Heart left ventricle (tissue), 16 donors: Measurements from ENCODE around the gene CC2D1B. TPM values are rescaled to one million over a fixed set of nuclear protein-coding genes. Genes with fewer than 3 reads are reported as not detected.

Experiments
- ATAC-seq, 4 donors: fragments of 200-7000 bp; cut with Tn5 transposase; one replicate each; pipeline ENCODE4 v1.9.1; 2020 to 2022; ENCODE audit warnings: moderate library complexity in 4 of 4, mild to moderate bottlenecking in 3 of 4, moderate number of reproducible peaks in 1 of 4
- DNase-seq, 5 donors: peaks; one replicate each; pipeline ENCODE4 v3.0.0-alpha.2; 2020
- H3K27ac ChIP-seq, 12 donors: fragments of 200-600 bp; sonication (generic) in 4 of 12; one replicate each; pipeline versions ENCODE4 v1.5.0 to v1.8.0; 2016 to 2022; ENCODE audit warnings: mild to moderate bottlenecking in 2 of 12
- H3K27me3 ChIP-seq, 9 donors: fragments of 200-600 bp; sonication (generic) in 2 of 9; one replicate each; pipeline versions ENCODE4 v1.5.1 to v1.8.0; 2016 to 2022; ENCODE audit warnings: mild to moderate bottlenecking in 3 of 9
- H3K36me3 ChIP-seq, 9 donors: fragments of 200-600 bp; sonication (generic) in 2 of 9; one replicate each; pipeline versions ENCODE4 v1.5.0 to v1.8.0; 2018 to 2022; ENCODE audit warnings: mild to moderate bottlenecking in 2 of 9
- H3K4me1 ChIP-seq, 12 donors: fragments of 200-600 bp; sonication (generic) in 4 of 12; one replicate each; pipeline versions ENCODE4 v1.5.0 to v1.8.0; 2016 to 2022; ENCODE audit warnings: mild to moderate bottlenecking in 3 of 12
- H3K4me3 ChIP-seq, 12 donors: fragments of 200-600 bp; sonication (generic) in 4 of 12; one replicate each; pipeline versions ENCODE4 v1.5.0 to v1.8.0; 2017 to 2022; ENCODE audit warnings: mild to moderate bottlenecking in 9 of 12, moderate library complexity in 4 of 12
- H3K9me3 ChIP-seq, 12 donors: fragments of 200-600 bp; sonication (generic) in 4 of 12; one replicate each; pipeline versions ENCODE4 v1.5.0 to v1.8.0; 2016 to 2022; ENCODE audit warnings: mild to moderate bottlenecking in 1 of 12
- POLR2A ChIP-seq, 2 donors: fragments of 450-650 bp; IDR thresholded peaks; one replicate each; pipeline ENCODE4 v1.6.1; 2017; ENCODE audit warnings: antibody characterized with exemption in 2 of 2, mild to moderate bottlenecking in 2 of 2, moderate library complexity in 2 of 2
- WGBS, 4 donors: extraction: QIAGEN DNeasy Blood & Tissue Kit in 2 of 4; methylation state at CpG; one replicate each; pipeline versions ENCODE4 v1.1.5 to v1.1.7; 2013 to 2018; 5-methylcytosine and 5-hydroxymethylcytosine counted together
- intact Hi-C, 10 donors: fragments of 100-400 bp; cut with DNase I; formaldehyde crosslinking; loops; one replicate each; pipeline versions ENCODE4 v1.11.1 to v1.14.2; 2022
- polyA plus RNA-seq, 2 donors: library from polyadenylated mRNA; stranded (reverse); fragments of 200-250 nt; gene quantifications; one replicate each; pipeline ENCODE4 v1.2.3, GENCODE V29; 2013
- total RNA-seq, 9 donors: library from RNA; depleted of rRNA in 2 of 9; stranded (reverse); fragments of >200 nt in 2 of 9; fragmentation: NEBNext Ultra II Directional in 3 of 9; extraction: Animal tissue kit (Norgen Biotek cat#: 25700) in 3 of 9; gene quantifications; one replicate each; pipeline versions ENCODE4 v1.1.0 to v1.2.4, GENCODE V29; 2016 to 2023
- TF ChIP-seq, protein P1 (sequence below), 12 donors: fragments of 200-600 bp; sonication (generic) in 4 of 12; IDR thresholded peaks; one replicate each; pipeline versions ENCODE4 v1.5.0 to v1.8.0; 2018 to 2022; ENCODE audit warnings: antibody characterized with exemption in 12 of 12, mild to moderate bottlenecking in 5 of 12
- donor health status: ischemic (EF 13 %, LVEDD 7.1; RV severe dilation, severe dysfunction).
- donor health status: healthy with polysubstance abuse.
- donor health status: DM: no; HTN: yes; CAD: no.
- donor health status: DM: no; HTN: no; CAD: no.
- donor health status: ischemic (EF 25% LVEDD 6.9; RV normal size, moderate dysfunction).
- donor health status: ischemic (EF 25% LVEDD 5.7; RV mildly dilated, moderate dysfunction).
- donor health status: healthy.
- donor health status: DM: yes; HTN: yes; CAD: no.
- donor health status: ischemic (EF 35%, LVEDD 5.7; RV mildly dilated, moderate dysfunction).
- donor health status: nonischemic (EF 11% LVEDD 7.7; RV severe dilation, severe dysfunction).
- donor health status: DM: yes; HTN: yes; CAD: no.
- donor health status: PGD.
- donor health status: ischemic (EF 29% LVEDD 5.4; RV normal size, mild dysfunction).
- donor health status: nonischemic (EF 23%, LVEDD 6.1; RV moderate dilation, normal function).

Gene CC2D1B
- total and polyA plus RNA-seq, 11 donors = 12.3 to 25.9 (median 16.7) TPM

DNA sequence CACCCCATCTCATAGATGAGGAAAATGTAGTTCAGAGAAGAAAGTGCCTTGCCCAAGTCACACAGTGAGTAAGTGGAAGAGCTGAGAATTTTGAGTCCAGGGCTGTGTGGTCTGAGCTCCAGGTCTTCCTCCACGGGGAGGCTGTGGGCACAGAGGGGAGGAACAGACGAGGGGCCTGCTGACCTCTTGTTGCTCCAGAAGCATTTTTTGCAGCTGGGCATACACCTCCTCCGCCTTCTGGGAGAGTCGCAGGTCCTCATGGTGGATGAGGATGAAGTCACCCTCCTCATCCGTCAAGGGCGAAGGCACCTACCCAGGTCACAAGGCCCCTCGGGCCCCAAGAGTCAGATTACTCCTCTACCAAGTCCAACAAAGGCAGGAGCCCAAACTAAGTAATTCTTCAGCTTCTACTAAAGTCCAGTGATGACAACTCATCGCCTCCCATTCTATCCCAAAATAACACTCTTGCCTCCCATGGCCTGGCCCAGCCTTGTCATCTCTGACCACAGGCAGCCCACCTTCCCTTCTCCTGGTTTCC is 9.1 kb downstream of the CC2D1B start:
- Histone ChIP-seq H3K36me3 (peaks cover 3 to 100% (median 96%) of the 10 kb centered on the region in 9 donors), H3K4me1 (peaks cover 0 to 6% (median 0%) of the 10 kb centered on the region in 12 donors), H3K27me3 (no peaks in the 10 kb centered on the region), H3K27ac (no peak overlapping the region), H3K4me3 (no peak overlapping the region), H3K9me3 (no peaks in the 10 kb centered on the region)
- DNase-seq = peak in 1 of 5 donors; percentile 51
- ATAC-seq = no peak
- intact Hi-C loops = no loop called here
- 91 to 95% (median 92%) methylated on average over 8 of the region's 8 CpGs for WGBS, 4 donors
- no peak for TF ChIP-seq POLR2A (IDR thresholded peaks at IDR 0.05)
- TF ChIP-seq, protein P1, sequence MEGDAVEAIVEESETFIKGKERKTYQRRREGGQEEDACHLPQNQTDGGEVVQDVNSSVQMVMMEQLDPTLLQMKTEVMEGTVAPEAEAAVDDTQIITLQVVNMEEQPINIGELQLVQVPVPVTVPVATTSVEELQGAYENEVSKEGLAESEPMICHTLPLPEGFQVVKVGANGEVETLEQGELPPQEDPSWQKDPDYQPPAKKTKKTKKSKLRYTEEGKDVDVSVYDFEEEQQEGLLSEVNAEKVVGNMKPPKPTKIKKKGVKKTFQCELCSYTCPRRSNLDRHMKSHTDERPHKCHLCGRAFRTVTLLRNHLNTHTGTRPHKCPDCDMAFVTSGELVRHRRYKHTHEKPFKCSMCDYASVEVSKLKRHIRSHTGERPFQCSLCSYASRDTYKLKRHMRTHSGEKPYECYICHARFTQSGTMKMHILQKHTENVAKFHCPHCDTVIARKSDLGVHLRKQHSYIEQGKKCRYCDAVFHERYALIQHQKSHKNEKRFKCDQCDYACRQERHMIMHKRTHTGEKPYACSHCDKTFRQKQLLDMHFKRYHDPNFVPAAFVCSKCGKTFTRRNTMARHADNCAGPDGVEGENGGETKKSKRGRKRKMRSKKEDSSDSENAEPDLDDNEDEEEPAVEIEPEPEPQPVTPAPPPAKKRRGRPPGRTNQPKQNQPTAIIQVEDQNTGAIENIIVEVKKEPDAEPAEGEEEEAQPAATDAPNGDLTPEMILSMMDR (IDR thresholded peaks at IDR 0.05) = no peak

DNA sequence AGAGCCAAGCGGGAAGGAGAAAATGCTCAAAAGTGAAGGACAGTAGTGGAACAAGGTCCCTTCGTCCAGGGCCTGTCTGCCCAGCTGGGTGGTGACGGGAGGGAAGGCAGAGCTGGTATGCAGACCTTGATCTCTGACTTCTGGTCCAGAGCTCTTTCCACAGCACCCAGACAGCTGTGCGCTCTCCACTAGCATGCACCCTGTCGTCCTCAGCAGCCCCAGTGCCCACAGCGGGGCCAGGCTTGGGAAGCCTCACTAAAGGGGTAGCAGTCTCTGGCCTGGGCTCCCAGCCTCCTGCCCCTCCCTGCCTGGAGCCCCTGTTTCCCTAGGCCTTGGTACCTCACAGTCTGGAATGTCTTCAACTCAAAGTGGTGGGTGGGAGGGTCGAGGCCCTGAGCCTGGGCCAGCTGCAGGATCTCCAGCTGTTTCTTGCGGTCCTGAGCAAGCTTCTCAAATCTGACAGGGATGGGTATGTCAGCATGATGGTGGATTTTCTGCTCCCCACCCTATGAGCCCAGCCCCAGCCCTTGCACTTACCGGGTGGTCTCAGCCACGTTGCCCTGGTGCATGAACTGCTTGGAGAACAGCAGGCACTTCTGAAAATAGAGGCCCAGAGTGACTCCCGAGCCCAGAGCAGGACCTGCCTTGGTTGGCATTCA is 10.0 kb downstream of the CC2D1B start:
- WGBS, 4 donors = 84 to 92% (median 90%) methylated on average over 9 to 11 of the region's 11 CpGs
- Histone ChIP-seq H3K4me3 (no peak overlapping the region), H3K36me3 (peaks cover 3 to 99% (median 92%) of the 10 kb centered on the region in 9 donors), H3K27me3 (no peaks in the 10 kb centered on the region), H3K27ac (no peak overlapping the region), H3K9me3 (no peaks in the 10 kb centered on the region), H3K4me1 (peaks cover 0 to 6% (median 0%) of the 10 kb centered on the region in 12 donors)
- TF ChIP-seq, protein P1 (IDR thresholded peaks at IDR 0.05) = no peak
- no peak for TF ChIP-seq POLR2A (IDR thresholded peaks at IDR 0.05)
- ATAC-seq (no peak), DNase-seq (no peak)
- intact Hi-C loops = no loop called here

DNA sequence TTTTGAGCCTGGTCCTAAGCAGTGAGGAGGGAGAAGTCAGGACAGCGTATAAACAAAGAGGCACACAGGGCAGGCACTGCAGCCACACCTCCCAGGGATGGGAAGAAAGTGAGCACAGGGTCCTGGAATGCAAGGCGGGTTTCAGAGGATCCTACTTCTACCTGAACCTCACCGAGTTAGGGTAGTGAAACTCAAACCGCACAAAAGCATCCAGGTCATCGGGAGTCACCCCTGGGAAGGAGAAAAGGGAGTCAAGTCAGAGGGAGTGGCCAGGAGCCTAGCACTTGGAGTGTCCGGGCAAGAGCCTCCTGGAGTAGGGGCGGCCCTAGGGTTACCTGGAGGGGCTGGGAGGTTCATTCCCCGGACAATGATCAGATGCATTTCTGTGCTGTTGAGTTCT is 10.6 kb downstream of the CC2D1B start:
- Histone ChIP-seq H3K4me3 (no peak overlapping the region), H3K4me1 (peaks cover 0 to 6% (median 0%) of the 10 kb centered on the region in 12 donors), H3K36me3 (peaks cover 3 to 99% (median 91%) of the 10 kb centered on the region in 9 donors), H3K27me3 (no peaks in the 10 kb centered on the region), H3K9me3 (no peaks in the 10 kb centered on the region), H3K27ac (no peak overlapping the region)
- TF ChIP-seq, protein P1 (IDR thresholded peaks at IDR 0.05) = no peak
- TF ChIP-seq POLR2A (IDR thresholded peaks at IDR 0.05) = no peak
- ATAC-seq (no peak), DNase-seq (no peak)
- intact Hi-C loops = no loop called here
- WGBS, 4 donors = 94 to 96% (median 95%) methylated on average over 8 of the region's 8 CpGs

DNA sequence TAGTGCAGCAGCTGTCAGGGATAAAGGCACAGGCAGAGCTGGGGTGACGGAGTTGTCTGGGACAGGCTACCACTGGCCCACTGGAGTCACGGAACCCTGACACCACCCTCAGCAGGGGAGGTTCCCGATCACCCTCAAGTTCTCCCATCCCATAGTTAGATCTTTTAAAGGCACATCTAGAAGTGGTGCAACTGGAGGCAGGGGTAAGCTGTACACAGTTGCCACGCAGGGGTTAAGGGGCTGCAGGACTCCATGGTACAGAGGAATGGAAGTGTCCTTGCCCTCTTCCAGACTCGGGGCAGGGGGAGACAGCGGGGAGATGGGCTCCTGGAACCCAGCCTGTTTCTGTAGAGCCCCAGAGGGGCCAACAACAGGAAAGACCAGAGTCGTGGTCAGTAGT is 13.3 kb downstream of the CC2D1B start:
- H3K4me1 ChIP-seq = peaks cover 0 to 6% (median 0%) of the 10 kb centered on the region in 12 donors
- no peaks in the 10 kb centered on the region for H3K9me3 ChIP-seq
- TF ChIP-seq, protein P1 (IDR thresholded peaks at IDR 0.05) = no peak
- TF ChIP-seq POLR2A (IDR thresholded peaks at IDR 0.05) = no peak
- no peak overlapping the region for H3K27ac ChIP-seq
- WGBS, 4 donors = 77 to 84% (median 81%) methylated on average over 7 of the region's 7 CpGs
- peaks cover 3 to 86% (median 66%) of the 10 kb centered on the region in 9 donors for H3K36me3 ChIP-seq
- H3K27me3 ChIP-seq = no peaks in the 10 kb centered on the region
- DNase-seq (no peak), ATAC-seq (peak in 1 of 4 donors; percentile 4)
- no peak overlapping the region for H3K4me3 ChIP-seq
- intact Hi-C loops = no loop called here
